Mucosa of rectum (tissue), 2 donors: ENCODE results near the gene PPM1F.
A peak's percentile ranks its signal among the peaks of the same experiment; 100 is the strongest.

Experiments used
- H3K27ac ChIP-seq, 2 donors: one replicate each; pipeline ENCODE4 v1.7.0; 2013; ENCODE audit warnings: inconsistent platforms in 2 of 2, low read depth in 2 of 2, low read length in 2 of 2
- H3K27me3 ChIP-seq, 2 donors: one replicate each; pipeline ENCODE4 v1.7.0; 2013; ENCODE audit warnings: low read length in 2 of 2; ENCODE audit not compliant: control insufficient read depth in 2 of 2, insufficient read depth in 2 of 2
- H3K36me3 ChIP-seq, 2 donors: one replicate each; pipeline ENCODE4 v1.7.0; 2013; ENCODE audit warnings: low read length in 2 of 2; ENCODE audit not compliant: control insufficient read depth in 2 of 2, insufficient read depth in 2 of 2
- H3K4me1 ChIP-seq, 2 donors: one replicate each; pipeline ENCODE4 v1.7.0; 2013; ENCODE audit warnings: low read length in 2 of 2, mild to moderate bottlenecking in 1 of 2; ENCODE audit not compliant: control insufficient read depth in 2 of 2, insufficient read depth in 2 of 2
- H3K4me3 ChIP-seq, 2 donors: one replicate each; pipeline ENCODE4 v1.7.0; 2013; ENCODE audit warnings: low read length in 2 of 2
- H3K9ac ChIP-seq, 2 donors: one replicate each; pipeline ENCODE4 v1.7.0; 2013; ENCODE audit warnings: low read length in 2 of 2, low read depth in 1 of 2, mild to moderate bottlenecking in 1 of 2
- H3K9me3 ChIP-seq, 2 donors: one replicate each; pipeline ENCODE4 v1.7.0; 2013; ENCODE audit warnings: low read length in 2 of 2; ENCODE audit not compliant: control insufficient read depth in 2 of 2
- donor health status: healthy.
- donor health status: Normal muscosa, but diverticular disease.

The PPM1F gene

GRCh38 chr22:21961886-21962654 is 9.4 kb upstream of the PPM1F start:
- Histone ChIP-seq H3K9ac (no peak overlapping the region), H3K36me3 (peaks cover 43 to 59% of the 10 kb centered on the region in 2 donors)

GRCh38 chr22:21961127-21961867 is 8.6 kb upstream of the PPM1F start:
- Histone ChIP-seq H3K9me3 (no peaks in the 10 kb centered on the region), H3K27ac (no peak overlapping the region), H3K36me3 (peaks cover 35 to 51% of the 10 kb centered on the region in 2 donors), H3K4me1 (peaks cover 0 to 3% of the 10 kb centered on the region in 2 donors), H3K4me3 (no peak overlapping the region), H3K27me3 (no peaks in the 10 kb centered on the region), H3K9ac (no peak overlapping the region)

More at GRCh38 chr22:21961886-21962654, 9.4 kb upstream of the PPM1F start:
- H3K4me1 ChIP-seq, result peaks cover 0 to 3% of the 10 kb centered on the region in 2 donors
- no peak overlapping the region for H3K27ac ChIP-seq
- no peak overlapping the region for H3K4me3 ChIP-seq
- H3K27me3 ChIP-seq, result no peaks in the 10 kb centered on the region
- H3K9me3 ChIP-seq, result no peaks in the 10 kb centered on the region

DNA sequence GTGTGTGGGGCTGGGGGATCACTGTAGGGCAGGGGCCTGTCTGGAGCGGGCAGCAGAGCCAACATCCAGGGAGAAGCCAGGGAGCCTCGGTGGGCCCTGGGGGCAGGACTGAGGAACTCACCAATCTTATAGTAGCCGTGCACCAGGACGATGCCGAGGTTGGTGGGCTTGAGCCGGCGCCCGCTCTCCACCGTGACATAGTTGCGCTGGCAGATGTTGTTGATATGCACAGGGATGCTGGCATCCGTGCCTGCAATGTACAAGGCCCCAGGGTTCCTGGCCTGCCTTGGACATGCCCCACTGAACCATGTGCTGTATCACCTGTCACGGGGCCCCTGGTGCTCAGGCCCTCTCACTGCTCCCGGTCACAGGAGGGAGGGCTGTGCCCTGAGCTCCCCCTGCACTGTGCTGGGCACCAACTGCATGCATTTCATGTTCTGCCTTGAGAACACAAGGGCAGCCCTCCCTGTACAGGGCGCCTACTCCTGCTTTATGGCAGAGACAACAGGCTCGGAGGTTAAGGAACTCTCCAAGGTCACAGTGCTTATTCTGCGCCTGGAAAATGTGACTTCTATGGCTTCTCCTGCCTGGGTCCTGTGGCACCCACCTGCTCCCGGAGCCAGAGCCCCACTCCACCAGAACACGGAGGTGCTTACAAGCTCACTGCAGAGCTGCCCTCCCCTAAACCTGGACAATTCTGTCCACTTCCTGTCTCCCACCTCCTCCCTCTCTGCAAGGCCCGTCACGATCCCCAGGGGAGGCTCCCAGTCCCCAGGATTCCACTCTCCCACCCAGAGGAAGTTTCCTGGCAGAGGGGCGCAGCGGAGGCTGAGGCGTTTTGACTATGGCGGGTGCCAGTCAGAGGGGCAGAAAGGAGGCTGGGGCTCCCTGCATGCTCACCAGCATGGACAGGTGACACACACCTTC is 7.8 kb upstream of the PPM1F start:
- H3K36me3 ChIP-seq, result peaks cover 34 to 48% of the 10 kb centered on the region in 2 donors
- H3K9ac ChIP-seq, result no peak overlapping the region
- H3K4me3 ChIP-seq, result no peak overlapping the region
- peaks cover 0 to 3% of the 10 kb centered on the region in 2 donors for H3K4me1 ChIP-seq
- no peaks in the 10 kb centered on the region for H3K9me3 ChIP-seq
- H3K27me3 ChIP-seq, result no peaks in the 10 kb centered on the region
- H3K27ac ChIP-seq, result no peak overlapping the region

GRCh38 chr22:21959274-21960074 is 6.8 kb upstream of the PPM1F start:
- Histone ChIP-seq H3K36me3 (peaks cover 25 to 39% of the 10 kb centered on the region in 2 donors), H3K9ac (no peak overlapping the region), H3K9me3 (no peaks in the 10 kb centered on the region), H3K27ac (no peak overlapping the region), H3K4me1 (peaks cover 0 to 3% of the 10 kb centered on the region in 2 donors), H3K4me3 (no peak overlapping the region), H3K27me3 (no peaks in the 10 kb centered on the region)

DNA sequence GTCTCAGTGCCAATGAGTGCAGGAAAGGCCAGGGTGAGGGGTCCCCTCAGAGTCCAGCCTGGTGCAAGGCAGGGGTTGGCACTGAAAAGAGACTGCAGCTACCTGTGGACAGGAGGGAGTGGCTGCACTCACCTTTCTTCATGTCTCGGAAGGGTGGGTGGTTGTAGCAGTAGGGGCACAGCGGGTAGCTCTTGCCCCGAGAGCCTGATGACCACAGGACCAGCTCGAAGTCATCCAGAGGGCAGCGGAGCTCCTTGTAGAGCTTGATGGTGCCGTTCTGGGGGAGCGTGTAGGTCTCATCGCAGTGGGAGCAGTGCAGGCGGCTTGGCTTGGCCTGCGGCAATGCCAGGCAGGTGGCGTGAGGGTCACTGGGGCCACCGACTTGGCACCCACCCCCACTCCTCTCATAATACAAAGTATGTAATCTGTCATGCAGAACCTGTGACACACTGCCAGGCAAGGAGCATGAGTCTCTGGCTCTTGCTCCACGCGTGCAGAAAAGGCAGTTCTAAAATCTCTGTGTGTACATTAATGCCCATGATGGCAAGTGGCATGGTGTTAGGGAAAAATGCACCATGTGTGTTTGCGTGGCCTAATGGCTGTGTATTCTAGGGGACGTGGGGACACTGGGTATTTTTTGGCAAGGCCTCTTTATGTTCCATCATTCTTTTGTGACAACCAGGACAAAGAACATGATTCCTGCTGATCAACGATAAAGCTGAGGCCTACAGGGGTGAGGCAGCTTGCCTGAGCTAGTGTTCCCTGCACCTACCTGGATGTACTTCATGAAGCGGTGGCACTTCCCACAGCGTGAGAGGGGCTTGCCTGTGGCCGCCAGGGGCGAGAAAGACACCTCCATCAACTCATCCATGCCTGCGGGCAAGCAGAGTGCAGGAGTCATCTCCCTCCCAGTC is 6.0 kb upstream of the PPM1F start:
- Histone ChIP-seq H3K4me1 (peaks cover 0 to 3% of the 10 kb centered on the region in 2 donors), H3K27ac (no peak overlapping the region), H3K36me3 (peaks cover 18 to 31% of the 10 kb centered on the region in 2 donors), H3K27me3 (no peaks in the 10 kb centered on the region), H3K9me3 (no peaks in the 10 kb centered on the region), H3K4me3 (no peak overlapping the region), H3K9ac (no peak overlapping the region)

DNA sequence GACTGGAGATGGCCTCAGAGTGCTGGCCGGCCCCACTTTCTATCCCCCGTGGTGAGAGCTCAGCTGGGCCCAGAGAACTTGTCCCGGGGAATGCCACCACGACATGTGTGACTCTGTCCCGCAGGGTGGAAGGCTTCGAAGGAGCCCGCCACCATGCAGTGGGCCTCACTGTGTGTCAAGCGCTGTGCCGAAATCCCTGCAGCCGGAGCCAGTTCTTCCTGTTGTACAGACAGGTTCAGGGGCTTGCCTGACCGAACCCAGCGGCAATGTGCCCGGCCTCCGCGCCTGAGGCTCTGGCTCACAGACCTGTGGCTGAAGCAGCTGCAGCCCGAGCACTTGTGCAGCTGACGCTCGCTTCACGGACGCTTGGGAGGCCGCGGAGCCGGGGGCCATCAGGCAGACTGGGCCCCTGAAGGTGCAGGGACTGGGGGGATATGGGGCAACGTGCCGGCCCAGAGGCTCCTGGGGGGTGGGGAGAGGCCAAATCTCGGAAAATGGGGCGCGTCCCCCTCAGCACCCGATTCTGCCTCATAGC is 650 bp downstream of the PPM1F start:
- Histone ChIP-seq H3K9me3 (no peaks in the 10 kb centered on the region), H3K4me1 (peaks cover 6 to 9% of the 10 kb centered on the region in 2 donors), H3K4me3 (peak overlapping the region; percentile 77 to 79), H3K27ac (peak overlapping the region in 1 of 2 donors; percentile 43), H3K9ac (peak overlapping the region; percentile 46 to 70), H3K36me3 (no peaks in the 10 kb centered on the region), H3K27me3 (no peaks in the 10 kb centered on the region)

GRCh38 chr22:21951062-21951461 is 1.6 kb downstream of the PPM1F start:
- Histone ChIP-seq H3K9me3 (no peaks in the 10 kb centered on the region), H3K4me3 (no peak overlapping the region)

GRCh38 chr22:21949948-21950347 is 2.7 kb downstream of the PPM1F start:
- Histone ChIP-seq H3K4me1 (peaks cover 6 to 9% of the 10 kb centered on the region in 2 donors), H3K36me3 (peaks cover 5 to 7% of the 10 kb centered on the region in 2 donors), H3K27me3 (no peaks in the 10 kb centered on the region), H3K27ac (no peak overlapping the region), H3K9me3 (no peaks in the 10 kb centered on the region), H3K4me3 (no peak overlapping the region), H3K9ac (no peak overlapping the region)

More at GRCh38 chr22:21951062-21951461, 1.6 kb downstream of the PPM1F start:
- Histone ChIP-seq H3K36me3 (no peaks in the 10 kb centered on the region), H3K4me1 (peaks cover 6 to 9% of the 10 kb centered on the region in 2 donors), H3K27ac (no peak overlapping the region), H3K9ac (no peak overlapping the region), H3K27me3 (no peaks in the 10 kb centered on the region)
